ENCODE results near the gene CRABP1.

The CRABP1 gene

DNA sequence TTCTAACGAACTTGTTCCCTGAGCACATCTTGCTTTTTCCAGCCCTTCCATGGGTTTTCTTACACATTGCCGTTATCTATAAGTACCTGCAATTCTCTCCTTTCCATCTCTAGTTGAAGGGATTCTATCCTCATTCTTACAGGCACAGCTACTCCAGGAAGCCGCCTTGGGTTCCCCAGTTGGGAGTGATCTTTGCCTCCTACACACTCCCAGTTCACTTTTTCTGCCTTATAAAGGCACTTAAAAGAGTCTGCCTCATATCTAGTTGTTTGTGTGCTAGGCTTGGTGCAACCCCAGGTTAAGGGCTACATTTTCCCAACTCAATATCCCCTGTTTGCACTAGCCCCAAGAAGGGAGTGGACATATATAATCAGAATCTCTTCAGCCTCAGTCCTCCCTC, 53.9 kb downstream of the CRABP1 start:
- H3K79me2 ChIP-seq (ENCODE audit: low read length) = no peaks in the 10 kb centered on the region
- H3K4me2 ChIP-seq (ENCODE audit: low read depth, low read length) = no peak overlapping the region
- H2AFZ ChIP-seq (ENCODE audit: low read length) = no peak overlapping the region
- DNase-seq = no peak
- H3K4me3 ChIP-seq (ENCODE audit: low read length) = no peak overlapping the region
- no peaks in the 10 kb centered on the region for H4K20me1 ChIP-seq (ENCODE audit: insufficient read depth, low read length)
- TF ChIP-seq EZH2phosphoT487 (IDR thresholded peaks at IDR 0.05; ENCODE audit: low read length) (no peak), EZH2 (optimal IDR thresholded peaks at IDR 0.05; ENCODE audit: low read depth, low read length) (no peak)
- TF ChIP-seq, protein P1, sequence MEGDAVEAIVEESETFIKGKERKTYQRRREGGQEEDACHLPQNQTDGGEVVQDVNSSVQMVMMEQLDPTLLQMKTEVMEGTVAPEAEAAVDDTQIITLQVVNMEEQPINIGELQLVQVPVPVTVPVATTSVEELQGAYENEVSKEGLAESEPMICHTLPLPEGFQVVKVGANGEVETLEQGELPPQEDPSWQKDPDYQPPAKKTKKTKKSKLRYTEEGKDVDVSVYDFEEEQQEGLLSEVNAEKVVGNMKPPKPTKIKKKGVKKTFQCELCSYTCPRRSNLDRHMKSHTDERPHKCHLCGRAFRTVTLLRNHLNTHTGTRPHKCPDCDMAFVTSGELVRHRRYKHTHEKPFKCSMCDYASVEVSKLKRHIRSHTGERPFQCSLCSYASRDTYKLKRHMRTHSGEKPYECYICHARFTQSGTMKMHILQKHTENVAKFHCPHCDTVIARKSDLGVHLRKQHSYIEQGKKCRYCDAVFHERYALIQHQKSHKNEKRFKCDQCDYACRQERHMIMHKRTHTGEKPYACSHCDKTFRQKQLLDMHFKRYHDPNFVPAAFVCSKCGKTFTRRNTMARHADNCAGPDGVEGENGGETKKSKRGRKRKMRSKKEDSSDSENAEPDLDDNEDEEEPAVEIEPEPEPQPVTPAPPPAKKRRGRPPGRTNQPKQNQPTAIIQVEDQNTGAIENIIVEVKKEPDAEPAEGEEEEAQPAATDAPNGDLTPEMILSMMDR (IDR thresholded peaks at IDR 0.05; ENCODE audit: low read length) = no peak
- H3K9ac ChIP-seq (ENCODE audit: low read length) = no peak overlapping the region
- H3K36me3 ChIP-seq (replicated peaks; ENCODE audit: insufficient read depth, low read length) = no peaks in the 10 kb centered on the region
- H3K4me1 ChIP-seq (ENCODE audit: low read length) = no peaks in the 10 kb centered on the region
- H3K27me3 ChIP-seq (replicated peaks; ENCODE audit: insufficient read depth, low read length) = 0 out of 2 replicates have a peak, but pooled peaks cover 4% of the 10 kb centered on the region
- no peaks in the 10 kb centered on the region for H3F3A ChIP-seq (ENCODE audit: insufficient read depth, low read length)
- no peaks in the 10 kb centered on the region for H3K9me3 ChIP-seq (replicated peaks; ENCODE audit: insufficient read depth, low read length)
- no peak overlapping the region for H3K27ac ChIP-seq (ENCODE audit: low read length)
- no peaks in the 10 kb centered on the region for H3K9me2 ChIP-seq (replicated peaks; ENCODE audit: insufficient read depth, low read length)

DNA sequence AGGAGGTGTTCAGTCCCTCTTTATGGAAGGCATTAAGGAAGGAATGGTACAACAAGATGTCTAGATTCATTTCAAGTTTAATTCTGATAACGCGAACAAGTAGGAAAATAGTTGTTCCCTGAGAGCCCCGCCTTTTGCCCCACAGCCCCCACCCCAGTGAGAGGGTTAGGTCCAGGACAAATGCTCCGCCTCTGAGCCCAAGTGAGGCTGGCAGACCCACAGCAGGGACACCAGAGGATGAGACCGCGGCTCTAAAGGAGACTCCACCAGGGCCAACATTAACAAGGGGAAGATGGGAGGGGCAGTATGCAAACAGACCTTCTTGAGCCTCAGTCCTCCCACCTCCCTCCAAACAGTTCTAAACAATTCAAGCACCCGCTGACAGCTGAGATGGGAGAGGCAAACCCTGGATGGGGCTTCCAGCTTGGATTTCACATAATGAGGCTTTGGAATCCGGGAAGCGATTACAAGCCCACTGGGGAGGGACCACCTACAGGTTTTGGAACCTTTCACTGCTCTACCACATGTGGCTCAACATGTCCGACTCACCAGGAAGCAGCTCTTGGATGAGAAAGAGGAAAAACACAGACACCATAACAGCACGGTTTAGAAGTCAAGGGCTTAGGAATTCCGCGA, 54.9 kb downstream of the CRABP1 start:
- Histone ChIP-seq H3K27me3 (replicated peaks; ENCODE audit: insufficient read depth, low read length) (no peaks in the 10 kb centered on the region), H3K9me3 (replicated peaks; ENCODE audit: insufficient read depth, low read length) (no peaks in the 10 kb centered on the region), H3K79me2 (ENCODE audit: low read length) (no peaks in the 10 kb centered on the region), H3K9ac (ENCODE audit: low read length) (no peak overlapping the region), H3K4me2 (ENCODE audit: low read depth, low read length) (no peak overlapping the region), H3K27ac (ENCODE audit: low read length) (no peak overlapping the region), H2AFZ (ENCODE audit: low read length) (no peak overlapping the region), H3K9me2 (replicated peaks; ENCODE audit: insufficient read depth, low read length) (no peaks in the 10 kb centered on the region), H3K4me1 (ENCODE audit: low read length) (no peaks in the 10 kb centered on the region), H3K36me3 (replicated peaks; ENCODE audit: insufficient read depth, low read length) (no peaks in the 10 kb centered on the region), H3K4me3 (ENCODE audit: low read length) (no peak overlapping the region), H3F3A (ENCODE audit: insufficient read depth, low read length) (no peaks in the 10 kb centered on the region), H4K20me1 (ENCODE audit: insufficient read depth, low read length) (no peaks in the 10 kb centered on the region)
- TF ChIP-seq EZH2 (optimal IDR thresholded peaks at IDR 0.05; ENCODE audit: low read depth, low read length) (no peak), EZH2phosphoT487 (IDR thresholded peaks at IDR 0.05; ENCODE audit: low read length) (no peak)
- TF ChIP-seq, protein P1 (IDR thresholded peaks at IDR 0.05; ENCODE audit: low read length) = no peak
- DNase-seq = no peak

DNA sequence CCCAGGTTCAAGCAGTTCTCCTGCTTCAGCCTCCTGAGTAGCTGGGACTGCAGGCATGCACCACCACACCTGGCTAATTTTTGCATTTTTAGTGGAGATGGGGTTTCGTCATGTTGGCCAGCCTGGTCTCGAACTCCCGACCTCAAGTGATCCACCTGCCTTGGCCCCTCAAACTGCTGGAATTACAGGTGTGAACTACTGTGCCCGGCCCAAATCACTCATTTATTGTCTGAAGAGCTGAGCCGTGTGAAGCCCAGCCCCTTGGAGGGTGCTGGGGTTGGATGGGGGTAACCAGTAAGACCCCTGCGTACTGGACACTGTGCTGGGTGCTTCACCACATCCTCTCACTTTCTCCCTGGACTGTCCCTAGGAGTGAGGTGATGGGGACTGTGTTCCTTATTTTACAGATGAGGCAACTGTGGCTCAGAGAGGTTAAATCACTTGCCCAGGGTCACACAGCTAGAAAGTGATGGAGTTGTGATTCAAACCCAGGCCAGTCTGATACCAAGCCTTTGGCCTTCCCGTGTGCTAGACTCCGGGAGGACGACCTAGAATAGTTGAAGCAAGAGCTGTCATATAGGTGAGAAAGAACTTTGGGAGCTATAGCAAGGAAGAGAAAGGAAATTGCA, 56.1 kb downstream of the CRABP1 start:
- Histone ChIP-seq H3K9me2 (replicated peaks; ENCODE audit: insufficient read depth, low read length) (no peaks in the 10 kb centered on the region), H3K79me2 (ENCODE audit: low read length) (no peaks in the 10 kb centered on the region), H3F3A (ENCODE audit: insufficient read depth, low read length) (no peaks in the 10 kb centered on the region), H3K4me2 (ENCODE audit: low read depth, low read length) (no peak overlapping the region), H3K9ac (ENCODE audit: low read length) (no peak overlapping the region), H3K27me3 (replicated peaks; ENCODE audit: insufficient read depth, low read length) (no peaks in the 10 kb centered on the region), H3K4me1 (ENCODE audit: low read length) (no peaks in the 10 kb centered on the region), H3K4me3 (ENCODE audit: low read length) (no peak overlapping the region), H2AFZ (ENCODE audit: low read length) (no peak overlapping the region), H4K20me1 (ENCODE audit: insufficient read depth, low read length) (no peaks in the 10 kb centered on the region), H3K27ac (ENCODE audit: low read length) (no peak overlapping the region), H3K36me3 (replicated peaks; ENCODE audit: insufficient read depth, low read length) (no peaks in the 10 kb centered on the region), H3K9me3 (replicated peaks; ENCODE audit: insufficient read depth, low read length) (no peaks in the 10 kb centered on the region)
- no peak for DNase-seq
- TF ChIP-seq EZH2phosphoT487 (IDR thresholded peaks at IDR 0.05; ENCODE audit: low read length) (no peak), EZH2 (optimal IDR thresholded peaks at IDR 0.05; ENCODE audit: low read depth, low read length) (no peak)
- TF ChIP-seq, protein P1 (IDR thresholded peaks at IDR 0.05; ENCODE audit: low read length) = no peak
